ENCODE results near the gene TIMP4. TPM values are rescaled to one million over a fixed set of nuclear protein-coding genes. Genes with fewer than 3 reads are reported as not detected.

TIMP4 gene
- total RNA-seq, 1 donor from 2014 or later: 0.41 TPM

DNA sequence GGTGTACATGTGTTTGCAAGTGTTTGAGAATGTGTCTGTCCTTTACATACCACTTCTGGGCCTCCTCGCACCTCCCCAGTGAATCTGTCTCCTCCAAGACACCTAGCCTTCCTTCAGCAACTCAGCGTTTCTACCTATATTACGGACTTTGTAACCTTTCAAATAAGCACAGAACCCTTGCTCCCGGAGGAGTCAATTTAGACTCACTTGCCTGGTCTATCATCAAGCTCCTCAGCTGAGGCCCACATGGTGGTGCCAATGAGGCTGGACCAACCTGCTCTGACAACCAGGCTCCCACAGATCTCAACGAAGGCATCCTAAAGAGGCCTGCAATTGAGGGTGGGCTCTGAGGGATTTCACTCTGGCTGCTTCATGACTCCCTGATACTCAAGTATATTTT, 32.8 kb upstream of the TIMP4 start:
- Mint-ChIP-seq H3K27me3 (ENCODE audit: low read depth) (no peaks in the 10 kb centered on the region), H3K36me3 (ENCODE audit: low read depth) (peaks cover 3% of the 10 kb centered on the region), H3K9me3 (no peaks in the 10 kb centered on the region), H3K27ac (peak overlapping the region; percentile 81), H3K4me1 (ENCODE audit: low read depth) (peaks cover 76% of the 10 kb centered on the region), H3K4me3 (ENCODE audit: low read depth) (no peak overlapping the region)
- intact Hi-C loops (cut with micrococcal nuclease): loop anchor here (5.0 to 10.0 kb wide), 2 partner anchors 567 to 821 kb away; no protein-coding TSS in a partner anchor
- DNase-seq (ENCODE audit: low spot score): no peak

DNA sequence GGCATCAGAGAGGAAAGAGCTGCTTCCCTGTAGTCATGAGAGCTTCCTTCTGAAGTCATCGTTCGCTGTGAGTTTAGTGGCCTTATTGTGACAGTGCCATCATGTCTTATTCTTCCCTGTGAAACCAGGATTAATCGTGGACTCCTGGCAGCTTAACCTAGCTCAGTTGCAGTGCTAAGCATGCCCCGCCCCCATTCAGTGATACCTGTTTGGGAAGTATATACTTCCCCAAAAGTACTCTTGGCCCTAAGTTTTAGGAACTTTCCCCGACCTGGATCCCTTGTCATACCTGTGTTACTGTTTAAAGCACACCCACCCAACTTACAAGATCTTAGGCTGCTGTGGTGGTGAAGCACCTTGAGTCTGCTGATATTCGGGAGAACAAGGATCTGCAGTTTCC, 32.1 kb upstream of the TIMP4 start:
- Mint-ChIP-seq H3K27ac (peak overlapping the region; percentile 16), H3K9me3 (no peaks in the 10 kb centered on the region), H3K36me3 (ENCODE audit: low read depth) (peaks cover 3% of the 10 kb centered on the region), H3K27me3 (ENCODE audit: low read depth) (no peaks in the 10 kb centered on the region), H3K4me3 (ENCODE audit: low read depth) (no peak overlapping the region), H3K4me1 (ENCODE audit: low read depth) (peaks cover 75% of the 10 kb centered on the region)
- intact Hi-C loops (cut with micrococcal nuclease): loop anchor here (5.0 to 10.0 kb wide), 2 partner anchors 566 to 821 kb away; no protein-coding TSS in a partner anchor
- DNase-seq (ENCODE audit: low spot score): no peak

DNA sequence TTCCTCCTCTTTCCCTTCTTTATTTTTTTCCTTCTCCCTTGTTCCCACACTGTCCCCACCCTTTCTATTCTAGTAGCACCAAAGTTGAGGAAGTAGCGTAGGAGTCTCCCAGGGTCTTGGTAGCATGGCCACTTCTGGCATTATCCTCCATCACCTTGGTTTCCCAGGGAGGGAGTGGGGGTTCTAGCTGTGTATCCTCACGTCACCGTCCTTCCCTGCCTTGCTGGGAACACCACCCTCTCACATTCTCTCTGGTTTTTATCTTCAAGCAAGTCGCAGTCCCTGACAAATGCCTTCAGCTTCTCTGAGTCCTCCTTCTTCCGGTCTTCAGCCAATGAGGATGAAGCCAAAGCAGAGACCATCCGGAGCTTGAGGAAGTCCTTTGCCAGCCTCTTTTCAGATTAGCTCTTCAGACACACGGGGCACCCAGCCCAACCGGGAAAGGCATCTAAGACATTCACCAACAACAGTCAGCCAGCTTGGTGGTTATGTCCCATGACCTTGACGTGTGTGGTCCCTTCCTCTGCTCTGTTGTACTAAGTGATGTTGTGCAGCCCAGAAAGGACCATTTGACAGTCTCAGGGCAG, 31.6 kb upstream of the TIMP4 start:
- peaks cover 3% of the 10 kb centered on the region for H3K36me3 Mint-ChIP-seq (ENCODE audit: low read depth)
- intact Hi-C loops (cut with micrococcal nuclease): loop anchor here (5.0 to 10.0 kb wide), 2 partner anchors 566 to 822 kb away; no protein-coding TSS in a partner anchor
- DNase-seq (ENCODE audit: low spot score): no peak
- no peaks in the 10 kb centered on the region for H3K9me3 Mint-ChIP-seq
- H3K27ac Mint-ChIP-seq: peak overlapping the region; percentile 16
- peaks cover 77% of the 10 kb centered on the region for H3K4me1 Mint-ChIP-seq (ENCODE audit: low read depth)
- no peak overlapping the region for H3K4me3 Mint-ChIP-seq (ENCODE audit: low read depth)
- no peaks in the 10 kb centered on the region for H3K27me3 Mint-ChIP-seq (ENCODE audit: low read depth)

DNA sequence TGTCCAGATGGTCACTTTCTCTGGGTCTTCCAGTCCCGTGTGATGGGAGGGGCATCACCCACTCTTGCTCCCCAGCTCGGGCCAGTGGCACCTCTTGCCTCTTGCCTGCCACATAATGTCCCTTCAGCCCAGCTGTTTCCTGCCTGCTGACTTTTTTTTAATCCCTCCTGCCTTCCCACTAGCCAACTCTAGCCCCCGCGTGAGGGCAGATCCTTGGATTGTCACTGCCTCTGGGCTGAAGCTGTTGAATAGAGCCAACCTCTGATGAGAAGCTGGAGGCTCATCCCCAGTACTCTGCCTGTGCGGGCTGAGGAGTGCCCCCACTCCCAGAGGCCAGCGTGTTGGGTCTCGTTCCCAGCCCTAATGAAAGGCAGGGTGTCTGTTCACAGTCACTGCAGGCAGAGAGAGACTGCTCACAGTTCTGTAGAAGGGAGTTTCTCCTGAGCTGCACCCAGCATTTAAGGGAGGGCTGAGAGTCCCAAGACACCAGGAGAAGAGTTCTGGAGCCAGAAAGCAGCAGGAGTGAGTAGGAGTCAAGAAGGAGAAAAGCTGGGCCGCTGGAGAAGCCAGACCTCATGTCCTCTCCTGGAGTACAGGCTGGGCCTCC, 30.1 kb upstream of the TIMP4 start:
- intact Hi-C loops (cut with micrococcal nuclease): loop anchor here (2.0 kb wide), 1 partner anchor 44 kb away; no protein-coding TSS in a partner anchor
- peaks cover 3% of the 10 kb centered on the region for H3K36me3 Mint-ChIP-seq (ENCODE audit: low read depth)
- H3K4me3 Mint-ChIP-seq (ENCODE audit: low read depth): no peak overlapping the region
- no peaks in the 10 kb centered on the region for H3K27me3 Mint-ChIP-seq (ENCODE audit: low read depth)
- peak overlapping the region; percentile 93 for H3K27ac Mint-ChIP-seq
- H3K9me3 Mint-ChIP-seq: no peaks in the 10 kb centered on the region
- no peak for DNase-seq (ENCODE audit: low spot score)
- H3K4me1 Mint-ChIP-seq (ENCODE audit: low read depth): peaks cover 77% of the 10 kb centered on the region

DNA sequence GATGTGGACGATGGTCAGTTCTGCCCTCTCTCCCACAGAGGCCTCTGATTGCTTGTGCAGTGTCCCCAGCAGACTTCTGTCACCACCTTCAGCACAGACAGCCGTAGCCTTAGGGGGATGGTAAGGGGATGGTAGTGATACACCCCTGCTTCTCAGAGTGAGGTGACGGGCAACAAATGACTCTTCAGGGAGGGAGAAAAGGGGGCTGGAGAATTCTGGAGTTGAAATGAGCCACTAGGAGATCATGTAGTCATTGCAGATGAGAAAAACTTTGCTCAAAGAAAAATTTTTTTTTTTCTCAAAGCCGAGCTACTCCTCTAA, 29.6 kb upstream of the TIMP4 start:
- Mint-ChIP-seq H3K4me1 (ENCODE audit: low read depth) (peaks cover 80% of the 10 kb centered on the region), H3K27me3 (ENCODE audit: low read depth) (no peaks in the 10 kb centered on the region), H3K4me3 (ENCODE audit: low read depth) (no peak overlapping the region), H3K36me3 (ENCODE audit: low read depth) (peaks cover 3% of the 10 kb centered on the region), H3K9me3 (no peaks in the 10 kb centered on the region), H3K27ac (peak overlapping the region; percentile 93)
- DNase-seq (ENCODE audit: low spot score): no peak
- intact Hi-C loops (cut with micrococcal nuclease): loop anchor here (2.0 kb wide), 1 partner anchor 45 kb away; no protein-coding TSS in a partner anchor

DNA sequence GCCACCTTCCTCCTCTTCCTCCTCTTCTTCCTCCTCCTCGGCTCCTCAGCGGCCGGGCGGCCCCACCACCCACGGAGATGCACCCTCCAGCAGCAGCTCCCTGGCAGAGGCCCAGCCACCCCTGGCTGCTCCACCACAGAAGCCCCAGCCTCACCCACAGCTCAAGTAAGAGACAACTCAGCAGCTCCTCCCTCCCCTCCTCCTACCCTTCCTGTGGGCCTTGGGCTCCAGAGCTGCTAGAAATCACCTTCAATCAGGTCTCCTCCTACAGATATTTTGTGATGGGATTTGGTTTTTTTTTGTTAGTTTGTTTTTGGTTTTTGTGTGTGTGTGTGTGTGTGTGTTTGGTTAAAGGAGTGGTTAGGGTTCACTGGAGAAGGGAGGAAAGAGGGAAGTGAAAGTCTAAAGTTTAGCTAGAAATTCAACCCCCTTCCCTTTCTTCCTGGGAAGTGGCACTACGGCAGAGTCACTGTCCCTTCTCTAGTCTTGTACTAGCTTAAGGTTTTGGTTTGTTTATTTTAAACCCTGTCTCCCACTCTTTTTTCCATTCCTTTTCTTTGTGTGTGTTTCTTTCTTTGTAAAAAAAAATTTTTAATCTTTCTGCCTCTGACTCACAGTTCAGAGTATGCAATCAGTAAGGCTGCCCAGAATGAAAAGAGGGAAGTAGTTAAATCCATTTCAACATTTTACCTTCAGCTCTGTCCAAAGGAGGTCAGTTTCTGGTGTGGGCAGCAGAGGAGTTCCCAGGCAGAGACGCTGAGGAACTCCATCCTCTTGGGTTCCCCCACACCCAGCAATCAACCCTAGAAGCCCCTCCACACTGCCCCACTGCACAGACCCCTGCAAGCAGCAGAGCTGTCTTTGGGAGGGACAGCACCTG, 29.0 kb upstream of the TIMP4 start:
- Mint-ChIP-seq H3K27ac (peak overlapping the region; percentile 93), H3K27me3 (ENCODE audit: low read depth) (no peaks in the 10 kb centered on the region), H3K9me3 (no peaks in the 10 kb centered on the region), H3K4me3 (ENCODE audit: low read depth) (peak overlapping the region; percentile 32), H3K4me1 (ENCODE audit: low read depth) (peaks cover 78% of the 10 kb centered on the region), H3K36me3 (ENCODE audit: low read depth) (peaks cover 3% of the 10 kb centered on the region)
- intact Hi-C loops (cut with micrococcal nuclease): loop anchor here (1.0 to 2.0 kb wide), 6 partner anchors 10 to 237 kb away; partner anchors contain the start of gene PPARG
- peak; percentile 50 for DNase-seq (ENCODE audit: low spot score)

DNA sequence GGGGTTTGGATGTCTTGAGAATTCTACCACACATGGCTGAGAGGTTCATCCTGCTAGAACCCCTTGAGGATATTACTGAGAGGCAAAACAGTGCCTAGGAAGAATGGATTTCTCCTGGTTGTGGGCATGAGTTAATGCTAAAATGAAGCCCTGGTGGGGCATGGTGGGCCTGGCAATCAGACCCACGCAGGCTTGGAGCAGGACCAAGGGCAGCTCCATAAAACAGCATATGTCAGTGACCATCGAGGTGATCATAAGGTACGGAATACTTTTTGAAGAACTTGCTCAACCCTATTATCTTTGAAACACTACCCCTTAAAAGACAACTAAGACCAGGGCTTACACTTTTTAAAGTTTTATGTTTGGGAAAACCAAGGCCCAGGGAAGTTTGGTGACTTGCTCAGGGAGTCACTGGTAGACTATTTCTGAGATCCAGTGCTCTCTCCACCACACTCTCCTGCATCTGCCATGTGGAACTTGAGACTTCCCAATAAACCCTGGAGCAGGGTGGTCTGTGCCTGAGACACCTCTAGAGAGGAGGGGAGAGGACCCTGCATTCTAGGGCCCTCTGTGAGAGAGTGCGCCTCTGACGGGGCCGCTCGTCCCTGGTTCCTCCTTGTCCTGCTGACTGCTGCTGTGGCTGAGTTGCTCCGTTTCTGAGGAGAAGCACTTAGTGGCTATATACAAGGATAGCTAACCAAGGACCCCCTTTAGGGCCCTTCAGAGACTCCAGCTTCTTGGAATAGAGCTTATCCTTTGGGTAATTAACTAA, 28.0 kb upstream of the TIMP4 start:
- Mint-ChIP-seq H3K9me3 (no peaks in the 10 kb centered on the region), H3K36me3 (ENCODE audit: low read depth) (no peaks in the 10 kb centered on the region), H3K4me1 (ENCODE audit: low read depth) (peaks cover 73% of the 10 kb centered on the region), H3K4me3 (ENCODE audit: low read depth) (no peak overlapping the region), H3K27me3 (ENCODE audit: low read depth) (no peaks in the 10 kb centered on the region), H3K27ac (peak overlapping the region; percentile 93)
- intact Hi-C loops (cut with micrococcal nuclease): loop anchor here (1.0 to 2.0 kb wide), 5 partner anchors 11 to 238 kb away; partner anchors contain the start of gene PPARG
- DNase-seq (ENCODE audit: low spot score): no peak

DNA sequence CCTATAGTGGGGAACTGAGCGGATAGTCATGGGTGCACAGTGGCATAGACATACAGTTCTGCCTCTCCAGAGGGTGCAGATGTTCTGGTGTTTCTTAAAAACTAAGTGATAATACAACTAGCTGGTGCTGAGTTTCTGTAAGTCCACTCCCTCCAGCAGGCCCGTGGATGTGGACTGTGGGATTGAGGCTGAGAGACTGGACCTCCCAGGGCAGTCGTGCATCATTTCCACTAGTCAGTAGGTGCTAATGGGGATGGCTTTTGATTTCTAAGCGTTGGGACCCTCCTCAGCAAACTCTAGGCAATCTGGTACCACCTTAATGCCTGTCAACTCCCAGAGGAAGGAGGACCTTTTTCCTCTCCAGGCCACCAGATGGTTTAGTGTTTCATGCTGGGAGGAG, 27.3 kb upstream of the TIMP4 start:
- Mint-ChIP-seq H3K4me3 (ENCODE audit: low read depth) (no peak overlapping the region), H3K9me3 (no peaks in the 10 kb centered on the region), H3K27me3 (ENCODE audit: low read depth) (no peaks in the 10 kb centered on the region), H3K4me1 (ENCODE audit: low read depth) (peaks cover 73% of the 10 kb centered on the region), H3K36me3 (ENCODE audit: low read depth) (no peaks in the 10 kb centered on the region), H3K27ac (no peak overlapping the region)
- DNase-seq (ENCODE audit: low spot score): no peak
- intact Hi-C loops (cut with micrococcal nuclease): loop anchor here (2.0 kb wide), 2 partner anchors 103 to 239 kb away; partner anchors contain the start of gene PPARG

DNA sequence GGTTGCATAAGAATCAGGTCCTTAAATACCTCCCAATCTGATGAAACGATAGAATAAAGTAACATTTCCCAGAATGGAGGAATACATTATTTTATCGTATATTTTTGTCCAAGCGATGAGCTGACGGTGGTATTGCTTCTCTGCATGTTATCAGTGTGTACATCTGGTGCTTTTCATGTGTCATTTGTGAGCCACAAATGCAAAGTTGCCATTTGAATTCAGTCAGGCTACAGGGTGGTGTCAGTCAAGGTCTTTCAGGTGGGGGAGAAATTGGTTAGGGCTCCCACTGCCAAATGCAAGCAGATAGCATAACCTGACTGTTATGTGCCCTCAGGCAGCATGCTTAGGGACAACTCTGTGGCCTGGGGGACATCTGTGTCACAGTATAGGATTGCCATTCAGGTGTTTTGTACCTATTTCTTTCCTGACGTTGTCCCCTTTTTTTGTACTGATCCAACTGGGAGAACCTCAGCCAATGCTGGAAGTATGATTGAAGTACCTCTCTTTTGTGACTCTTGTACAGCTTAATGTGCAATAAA, 26.5 kb upstream of the TIMP4 start:
- H3K4me1 Mint-ChIP-seq (ENCODE audit: low read depth): peaks cover 72% of the 10 kb centered on the region
- H3K27ac Mint-ChIP-seq: peak overlapping the region; percentile 57
- intact Hi-C loops (cut with micrococcal nuclease): no loop called here

DNA sequence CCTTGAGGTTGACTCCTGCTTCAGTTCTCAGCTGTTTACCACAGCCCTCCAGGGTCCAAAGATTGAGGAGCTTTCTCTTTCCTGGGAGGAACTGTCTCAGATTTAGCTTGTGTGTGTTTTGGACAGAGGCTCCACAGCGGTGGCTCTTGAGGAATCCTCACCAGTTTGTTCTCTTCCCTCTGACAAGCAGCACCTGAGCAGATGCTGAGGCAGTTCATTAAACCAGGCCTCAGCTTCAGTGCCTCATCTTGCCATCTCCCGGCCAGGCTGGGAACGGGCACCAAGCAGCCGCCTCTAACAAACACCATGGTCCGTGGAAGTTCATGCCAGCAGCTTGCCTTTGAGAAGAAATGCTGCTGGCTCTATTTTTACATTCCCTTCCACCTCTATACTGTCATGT, 25.8 kb upstream of the TIMP4 start:
- DNase-seq (ENCODE audit: low spot score): no peak
- H3K27ac Mint-ChIP-seq: peak overlapping the region; percentile 57
- H3K4me3 Mint-ChIP-seq (ENCODE audit: low read depth): no peak overlapping the region
- no peaks in the 10 kb centered on the region for H3K36me3 Mint-ChIP-seq (ENCODE audit: low read depth)
- H3K27me3 Mint-ChIP-seq (ENCODE audit: low read depth): no peaks in the 10 kb centered on the region
- H3K9me3 Mint-ChIP-seq: no peaks in the 10 kb centered on the region
- H3K4me1 Mint-ChIP-seq (ENCODE audit: low read depth): peaks cover 73% of the 10 kb centered on the region
- intact Hi-C loops (cut with micrococcal nuclease): no loop called here

More for the DNA sequence above, 26.5 kb upstream of the TIMP4 start:
- H3K36me3 Mint-ChIP-seq (ENCODE audit: low read depth): no peaks in the 10 kb centered on the region
- no peak for DNase-seq (ENCODE audit: low spot score)
- H3K27me3 Mint-ChIP-seq (ENCODE audit: low read depth): no peaks in the 10 kb centered on the region
- no peaks in the 10 kb centered on the region for H3K9me3 Mint-ChIP-seq
- H3K4me3 Mint-ChIP-seq (ENCODE audit: low read depth): no peak overlapping the region

DNA sequence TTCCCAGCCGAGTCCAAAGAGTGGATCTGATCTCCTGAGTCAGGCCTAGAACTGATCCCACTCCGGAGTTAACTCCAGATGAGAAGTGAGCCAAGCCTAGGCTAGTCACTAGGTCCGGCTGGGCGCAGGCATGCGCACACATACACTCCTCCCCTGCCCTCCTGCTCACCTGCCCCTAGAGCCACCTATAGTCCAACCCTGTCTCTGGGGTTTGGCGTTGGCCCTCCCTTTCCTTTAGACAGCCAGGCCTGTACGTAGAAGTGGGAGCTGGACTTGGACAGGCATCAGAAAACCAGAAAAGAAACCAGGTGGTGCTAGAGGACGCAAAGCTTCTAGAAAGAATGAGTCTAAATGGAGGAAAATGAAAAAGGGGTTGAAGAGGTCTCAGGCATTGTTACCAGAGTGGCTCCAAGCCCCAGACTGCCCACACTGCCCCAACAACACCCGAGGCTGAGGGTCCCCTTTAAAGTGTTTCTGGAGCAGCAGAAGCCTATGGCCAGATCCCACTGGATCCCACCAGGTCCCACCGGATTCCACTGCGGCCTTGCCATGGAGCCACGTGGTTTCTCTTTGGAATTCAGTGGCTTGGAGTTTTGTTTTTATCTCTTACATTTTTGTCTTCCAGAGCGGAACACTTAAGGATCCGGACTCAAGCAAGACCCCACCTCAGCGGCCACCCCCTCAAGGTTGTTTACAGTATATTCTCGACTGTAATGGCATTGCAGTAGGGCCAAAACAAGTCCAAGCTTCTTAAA, 24.2 kb upstream of the TIMP4 start:
- no peaks in the 10 kb centered on the region for H3K36me3 Mint-ChIP-seq (ENCODE audit: low read depth)
- no peak overlapping the region for H3K4me3 Mint-ChIP-seq (ENCODE audit: low read depth)
- H3K4me1 Mint-ChIP-seq (ENCODE audit: low read depth): peaks cover 75% of the 10 kb centered on the region
- peak overlapping the region; percentile 52 for H3K27ac Mint-ChIP-seq
- no peak for DNase-seq (ENCODE audit: low spot score)
- no peaks in the 10 kb centered on the region for H3K27me3 Mint-ChIP-seq (ENCODE audit: low read depth)
- H3K9me3 Mint-ChIP-seq: no peaks in the 10 kb centered on the region
- intact Hi-C loops (cut with micrococcal nuclease): no loop called here
